Pons (tissue), 1 donor: ENCODE results near the gene RAX.
A peak's percentile ranks its signal among the peaks of the same experiment; 100 is the strongest.
"Not testable (repeated sequence)": the region's sequence is repeated elsewhere in the genome, so short reads cannot be mapped to it uniquely, and the experiment has no call there.

ENCODE experiments used
- DNase-seq: peaks from one replicate; pipeline ENCODE4 v3.0.0-alpha.2; 2016; ENCODE audit warnings: low spot score

The RAX gene

DNA sequence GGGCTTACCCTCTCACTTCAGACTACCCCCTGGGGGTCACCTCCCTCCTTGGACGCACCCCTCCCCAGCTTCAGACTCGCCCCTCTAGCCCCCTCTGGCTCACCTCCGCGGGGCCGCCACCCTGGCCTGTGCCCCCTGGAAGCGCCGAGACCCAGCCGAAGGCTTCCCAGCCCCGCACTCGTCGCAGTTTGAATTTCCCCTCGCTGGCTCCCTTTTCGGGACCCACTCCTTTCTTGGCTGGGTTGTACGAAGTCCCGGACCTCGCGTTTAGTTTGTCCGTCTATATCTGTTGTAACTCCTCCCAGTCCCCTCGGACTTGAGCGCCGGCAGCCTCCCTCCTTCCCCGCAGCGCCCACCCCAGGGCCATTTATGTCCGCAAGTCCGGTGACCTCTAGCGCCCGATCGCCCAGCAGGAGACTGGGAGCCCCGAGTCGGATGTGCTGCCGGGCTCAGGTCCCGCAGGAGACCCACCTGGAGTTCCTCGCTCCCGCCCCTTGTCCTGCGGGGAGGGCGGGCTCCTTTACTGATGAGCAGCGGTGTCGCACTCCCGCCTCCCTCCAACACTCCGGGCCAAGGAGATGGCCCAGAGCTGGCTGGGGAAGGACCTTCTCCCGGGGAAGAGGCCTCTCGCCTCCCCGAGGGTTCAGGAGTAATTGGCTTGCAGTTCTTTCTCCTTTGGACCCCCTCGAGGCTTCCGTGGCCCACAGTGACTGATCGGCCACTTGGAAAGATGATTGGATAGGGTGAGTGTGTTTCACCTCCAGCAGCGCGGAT lies 692 bp upstream of the RAX start:
- DNase-seq = no peak

DNA sequence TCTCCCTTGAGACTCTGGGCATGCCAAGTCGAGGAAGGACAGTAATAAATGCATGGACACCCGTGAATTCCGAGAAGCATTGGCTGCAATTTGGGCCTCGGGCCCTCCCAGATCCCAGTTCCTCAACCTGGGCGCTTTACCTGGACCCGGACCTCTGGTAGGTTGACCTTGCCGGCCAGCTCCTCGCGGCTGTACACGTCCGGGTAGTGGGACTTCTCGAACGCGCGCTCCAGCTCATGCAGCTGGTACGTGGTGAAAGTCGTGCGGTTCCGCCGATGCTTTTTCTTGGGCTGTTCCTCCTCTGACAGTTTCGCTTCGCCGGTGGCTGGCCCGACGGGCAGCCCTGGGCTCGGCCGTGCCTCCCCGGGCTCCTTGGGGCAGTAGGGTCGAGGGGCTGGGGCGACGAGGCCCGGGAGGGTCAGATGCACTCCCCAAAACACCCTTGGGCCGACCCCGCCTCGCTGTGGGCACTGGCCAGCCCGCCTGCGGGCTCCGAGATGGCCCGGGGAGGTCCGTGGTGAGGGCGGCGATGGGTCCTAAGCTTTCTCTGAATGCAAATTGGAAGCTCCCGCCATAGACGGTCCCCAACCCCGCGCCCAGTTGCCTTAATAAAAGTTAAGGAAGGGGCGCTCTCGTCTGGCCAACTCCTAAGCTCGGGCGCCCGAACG lies 899 bp downstream of the RAX start:
- DNase-seq = no peak

DNA sequence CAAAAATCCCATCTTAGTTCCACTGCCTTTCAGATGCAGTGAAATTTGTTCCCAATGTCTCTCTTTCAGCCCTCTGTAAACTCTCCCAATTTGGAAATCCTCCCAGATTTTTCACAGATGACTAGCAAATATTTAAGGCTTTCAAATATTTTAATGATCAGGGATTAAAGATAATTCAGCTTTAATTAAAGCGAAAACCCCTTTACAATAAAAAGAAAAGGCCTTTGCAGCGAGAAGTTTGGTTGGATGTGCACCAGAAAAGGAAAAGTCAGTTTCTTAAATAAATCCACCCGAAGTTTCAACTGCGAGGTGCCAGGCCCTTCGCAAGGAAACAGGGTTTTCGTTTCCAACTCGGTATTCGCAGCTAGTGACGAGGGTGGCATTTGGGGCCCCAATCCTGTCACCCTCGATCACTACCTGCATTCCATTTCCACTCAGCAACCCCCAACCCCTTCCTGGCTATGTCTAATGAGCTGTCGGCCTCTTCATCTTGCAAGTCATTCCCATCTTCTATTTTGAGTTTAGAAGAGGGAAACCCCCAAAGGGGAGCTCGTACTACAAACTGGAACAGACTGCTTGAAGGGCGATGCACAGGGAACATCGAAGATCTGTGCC lies 1.5 kb downstream of the RAX start:
- DNase-seq = no peak

DNA sequence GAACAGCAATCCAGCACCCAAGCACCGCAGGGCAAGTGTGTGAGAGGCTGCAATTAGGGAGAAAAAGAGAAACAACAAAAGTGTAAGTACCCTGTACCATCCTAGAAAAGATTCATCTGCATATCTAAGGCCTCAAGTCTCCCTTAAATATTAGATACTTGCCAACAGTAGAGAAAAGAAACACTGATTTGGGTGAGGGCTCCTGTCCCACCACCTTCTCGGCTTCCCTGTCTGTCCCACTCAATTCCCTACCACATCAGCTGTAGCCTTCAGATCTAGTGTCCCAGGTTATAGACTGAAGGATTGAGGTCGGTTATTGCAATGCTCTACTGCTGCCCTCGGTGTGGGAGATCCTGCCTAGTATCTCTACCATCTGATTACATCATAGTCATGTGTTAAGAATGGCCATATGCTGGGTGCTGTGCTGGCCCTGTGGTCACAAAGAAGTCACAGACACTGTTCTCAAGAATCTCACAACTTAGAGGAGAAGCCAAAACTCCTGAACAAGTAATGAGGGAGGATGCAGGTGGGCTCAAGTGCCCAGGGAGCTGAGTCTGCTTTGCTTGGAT lies 2.5 kb downstream of the RAX start:
- DNase-seq = no peak

DNA sequence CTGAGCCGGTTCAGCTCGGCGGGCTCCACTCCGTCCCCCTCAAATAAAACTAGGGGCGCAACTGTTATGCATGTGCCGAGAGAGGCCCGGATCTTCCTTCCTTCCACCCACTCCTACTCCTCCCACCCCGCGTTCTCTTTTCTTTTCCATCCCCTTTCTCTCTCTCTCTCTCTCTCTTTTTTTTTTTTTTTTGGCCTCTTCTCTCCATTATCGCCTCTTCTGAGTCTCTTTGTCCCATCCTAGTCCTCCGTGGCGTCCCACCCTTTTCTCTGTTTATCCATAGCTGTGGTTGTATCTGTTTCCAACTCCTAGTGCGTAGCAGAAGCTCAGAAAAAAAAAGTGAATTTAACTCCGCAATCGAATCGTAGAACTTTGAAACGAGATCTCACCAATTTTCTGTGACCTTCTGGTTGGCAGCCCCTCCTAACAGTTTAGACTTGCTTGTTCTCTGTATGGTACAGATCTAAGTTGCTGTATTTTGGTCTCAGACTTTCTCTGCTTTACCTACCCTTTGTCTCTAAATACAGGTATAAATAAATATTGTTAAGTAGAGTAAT lies 3.6 kb downstream of the RAX start:
- no peak for DNase-seq

DNA sequence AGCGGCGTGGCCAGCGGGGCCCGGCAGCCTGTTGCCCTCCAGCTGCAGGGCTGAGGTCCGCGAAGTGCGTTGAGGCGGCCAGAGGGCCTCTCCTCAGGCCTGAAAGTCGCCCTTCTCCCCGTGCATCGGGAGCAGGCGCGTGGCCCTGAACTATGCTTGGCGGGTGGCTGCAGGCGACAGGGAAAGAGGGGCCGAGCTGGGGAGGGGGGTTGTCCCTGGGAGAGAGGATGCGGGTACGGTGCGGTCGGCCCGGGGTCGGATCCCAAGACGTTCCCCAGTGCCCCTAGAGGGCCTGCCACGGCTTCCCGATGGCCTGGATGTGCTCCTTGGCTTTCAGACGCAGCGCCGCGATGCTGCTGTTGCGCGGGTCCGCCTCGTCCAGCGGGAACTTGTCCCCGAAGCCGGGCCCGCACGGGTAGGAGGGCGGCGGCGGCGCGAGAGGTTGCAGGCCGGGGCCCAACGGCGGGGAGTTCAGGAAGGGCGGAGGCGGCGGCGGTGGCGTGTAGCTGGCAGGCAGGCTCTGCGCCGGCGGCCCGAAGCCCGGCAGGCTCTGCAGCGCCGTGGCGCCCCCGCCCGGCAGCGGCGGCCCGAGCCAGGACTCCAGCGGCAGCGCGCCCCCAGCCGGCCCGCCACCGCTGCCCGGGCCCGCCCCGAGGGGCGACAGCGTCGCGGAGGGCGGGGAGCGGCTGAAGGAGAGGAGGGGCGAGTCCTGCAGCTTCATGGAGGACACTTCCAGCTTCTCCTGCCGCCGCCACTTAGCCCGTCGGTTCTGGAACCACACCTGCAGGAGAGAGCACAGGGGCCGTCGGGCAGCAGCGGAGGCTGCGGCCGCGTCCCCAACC lies 4.3 kb downstream of the RAX start:
- no peak for DNase-seq

DNA sequence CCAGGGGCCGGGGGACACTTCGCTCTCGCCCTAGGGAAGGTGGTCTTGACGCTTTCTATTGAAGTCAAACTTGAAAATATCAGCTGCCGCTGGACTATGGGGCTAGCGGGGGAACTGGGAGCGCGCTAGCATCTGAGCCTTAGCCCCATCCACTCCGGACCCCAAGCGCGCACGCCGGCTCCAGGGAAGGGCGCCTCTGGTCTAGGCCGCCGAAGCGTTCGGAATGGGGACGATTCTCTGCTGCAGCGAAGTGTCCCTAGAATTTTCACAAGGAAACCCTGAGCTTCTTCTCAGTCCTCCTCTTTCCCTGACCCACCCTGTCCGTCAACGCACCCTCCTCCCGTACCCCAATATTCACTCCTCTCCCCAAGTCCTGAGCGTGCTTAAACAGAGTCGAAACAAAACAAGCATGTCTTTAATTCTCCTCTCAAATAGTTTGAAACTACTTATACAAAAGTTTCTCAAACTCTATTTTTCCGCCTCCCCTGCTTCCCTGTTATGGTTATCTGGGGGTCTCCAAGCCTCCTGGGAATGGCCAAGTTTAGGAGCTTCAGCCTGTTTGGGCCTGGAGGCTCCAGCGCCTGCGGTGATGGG lies 5.0 kb downstream of the RAX start:
- DNase-seq = no peak

DNA sequence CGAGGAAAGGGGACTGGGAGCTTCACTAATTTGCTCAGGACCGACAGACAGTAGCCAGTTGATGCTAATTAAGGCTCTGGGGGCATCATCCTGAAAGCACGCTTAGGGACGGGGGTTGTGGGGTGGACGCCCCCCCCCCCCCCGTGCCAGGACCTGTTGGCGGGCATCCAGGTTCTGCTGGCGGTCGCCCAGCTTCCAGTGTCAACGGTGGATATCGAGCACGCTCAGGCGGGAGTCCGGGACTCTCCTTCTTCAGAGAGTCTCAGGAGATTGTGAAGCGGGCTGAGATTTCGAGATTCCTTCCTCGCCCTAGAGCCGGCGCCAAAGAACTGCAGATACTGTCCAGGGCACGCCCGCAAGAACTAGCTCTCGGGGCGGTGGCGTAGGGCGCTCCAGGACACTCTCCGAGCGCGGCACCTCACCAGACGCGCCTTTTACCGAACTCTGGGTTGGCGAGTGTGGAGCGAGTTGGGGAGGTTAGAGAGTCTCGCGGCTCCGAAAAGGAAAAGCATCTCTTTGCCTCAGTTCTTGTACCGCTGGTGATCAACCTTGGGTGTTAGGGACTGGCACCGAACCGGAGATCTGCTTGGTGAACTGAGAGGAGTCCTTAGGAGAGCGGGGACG lies 5.6 kb downstream of the RAX start:
- no peak for DNase-seq

DNA sequence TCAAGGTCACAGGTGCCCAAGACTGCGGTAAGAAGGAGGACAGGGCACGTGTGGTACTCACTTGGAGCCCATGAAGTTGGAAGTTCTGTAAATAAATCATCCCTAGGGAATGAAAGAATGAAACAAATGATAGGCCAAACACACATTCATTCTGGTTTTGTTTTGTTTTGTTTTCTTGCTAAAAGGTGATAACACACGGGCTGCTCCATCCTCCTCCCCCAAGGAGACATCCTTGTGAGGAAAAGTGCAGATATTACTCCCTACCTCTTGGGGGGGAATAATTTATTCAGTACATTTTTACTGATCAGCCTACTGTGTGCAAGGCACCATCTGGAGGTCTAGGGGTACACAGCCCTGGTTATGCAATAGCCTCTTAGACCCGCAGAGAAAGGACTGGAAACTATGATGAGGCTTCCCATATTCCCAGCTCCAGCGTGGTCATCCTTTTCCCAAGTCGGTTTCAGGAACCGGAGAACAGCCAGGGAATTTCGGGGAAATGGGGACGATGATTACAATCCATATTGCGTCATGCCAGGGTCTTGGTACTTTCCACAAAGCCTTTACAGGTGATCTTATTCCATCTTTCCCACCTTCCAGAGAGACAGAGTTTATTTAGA lies 6.3 kb downstream of the RAX start:
- DNase-seq = no peak

DNA sequence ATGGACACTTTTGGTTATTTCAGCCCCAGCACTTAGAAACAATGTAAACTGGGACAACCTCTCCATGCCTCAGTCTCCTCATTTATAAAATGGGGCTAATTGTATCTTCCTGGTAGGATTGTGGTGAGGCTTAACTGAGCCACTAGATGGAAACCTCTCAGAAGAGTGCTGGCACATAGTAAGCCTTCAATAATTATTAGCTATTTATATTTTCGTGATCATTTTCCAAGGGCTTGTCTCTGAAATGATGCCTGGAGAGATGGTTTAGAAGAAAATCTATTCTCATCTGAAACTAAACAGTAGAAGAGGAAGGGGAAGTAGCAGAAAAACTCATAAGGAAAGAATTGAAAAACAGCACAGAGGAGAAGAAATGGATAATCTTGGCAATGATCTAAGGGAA lies 6.8 kb downstream of the RAX start:
- DNase-seq = no peak

DNA sequence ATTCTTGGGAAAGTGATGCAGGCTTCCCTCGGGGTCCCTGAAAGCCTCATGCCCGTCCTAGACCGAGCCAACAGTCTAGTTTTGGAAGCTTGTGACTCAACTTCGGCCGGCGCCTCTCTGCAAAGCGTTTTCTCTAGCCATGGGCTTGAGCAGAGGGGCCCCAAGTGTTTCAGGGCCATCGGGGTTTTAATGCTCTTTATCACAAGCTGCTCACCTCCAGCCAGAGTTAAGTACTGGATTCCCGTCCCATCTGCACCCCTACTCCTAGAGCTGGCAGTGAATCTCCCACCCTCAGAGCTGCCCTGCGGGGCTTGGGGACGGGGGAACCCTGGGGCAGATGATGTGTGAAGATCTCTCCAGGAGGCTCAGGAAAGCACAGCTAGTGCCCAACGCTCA lies 7.3 kb downstream of the RAX start:
- DNase-seq = no peak

DNA sequence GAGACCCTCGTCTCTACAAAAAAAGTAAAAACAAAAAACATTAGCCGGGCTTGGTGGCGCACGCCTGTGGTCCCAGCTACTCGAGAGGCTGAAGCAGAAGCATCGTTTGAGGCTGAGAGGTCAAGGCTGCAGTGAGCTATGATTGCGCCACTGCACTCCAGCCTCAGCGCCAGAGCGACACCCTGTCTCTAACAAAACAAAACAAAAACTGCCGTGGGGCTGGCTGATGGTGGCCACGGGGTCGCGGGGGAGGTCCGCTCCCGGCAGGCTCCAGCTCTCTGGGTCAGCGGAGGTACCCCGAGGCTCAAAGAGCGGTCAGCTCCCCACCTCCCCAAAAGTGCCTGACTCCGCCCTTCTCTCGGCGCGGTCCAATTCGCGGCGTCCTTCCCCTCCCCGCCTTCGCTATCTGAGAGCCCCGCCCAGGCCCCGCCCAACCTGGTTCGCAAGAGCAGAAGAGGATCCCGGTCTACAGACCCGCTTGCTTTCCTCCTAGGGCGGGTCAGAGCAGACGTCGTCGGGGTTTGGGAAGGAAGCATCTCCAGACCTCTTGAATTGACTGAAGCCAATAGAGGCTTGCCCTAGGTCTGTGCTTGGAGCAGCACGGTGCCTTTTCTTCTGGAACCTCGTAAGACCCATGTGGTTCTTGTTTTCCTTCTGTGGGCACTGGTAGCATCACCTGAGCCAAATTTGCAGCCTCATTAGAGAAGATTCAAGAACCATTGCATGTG lies 7.8 kb downstream of the RAX start:
- no peak for DNase-seq

DNA sequence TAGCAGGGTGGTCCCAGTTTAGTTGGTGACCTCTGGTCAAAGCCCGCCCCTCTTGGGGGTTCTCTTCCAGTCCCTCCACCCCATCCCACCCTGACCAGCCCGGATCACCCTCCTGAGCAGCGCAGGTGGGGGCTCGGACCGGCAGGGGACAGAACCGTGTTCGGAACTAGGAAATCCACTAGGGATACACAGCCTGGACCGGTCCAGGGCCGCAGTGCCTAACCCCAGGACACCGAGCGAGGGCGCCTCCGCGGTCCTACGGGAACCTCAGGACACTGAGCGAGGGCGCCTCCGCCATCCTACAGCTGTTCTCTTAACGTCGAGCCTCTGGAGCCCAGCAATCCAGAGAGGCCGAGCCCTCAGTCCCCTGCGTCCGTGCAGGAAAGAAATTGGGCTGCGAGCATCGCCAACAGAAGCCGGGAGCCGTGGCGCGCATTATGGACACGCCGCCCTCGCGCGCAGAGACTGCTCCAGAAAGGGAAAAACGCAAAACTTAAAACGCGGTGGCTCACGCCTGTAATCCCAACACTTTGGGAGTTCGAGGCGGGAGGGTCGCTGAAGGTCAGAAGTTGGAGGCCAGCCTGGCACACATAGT lies 8.5 kb downstream of the RAX start:
- DNase-seq = no peak

DNA sequence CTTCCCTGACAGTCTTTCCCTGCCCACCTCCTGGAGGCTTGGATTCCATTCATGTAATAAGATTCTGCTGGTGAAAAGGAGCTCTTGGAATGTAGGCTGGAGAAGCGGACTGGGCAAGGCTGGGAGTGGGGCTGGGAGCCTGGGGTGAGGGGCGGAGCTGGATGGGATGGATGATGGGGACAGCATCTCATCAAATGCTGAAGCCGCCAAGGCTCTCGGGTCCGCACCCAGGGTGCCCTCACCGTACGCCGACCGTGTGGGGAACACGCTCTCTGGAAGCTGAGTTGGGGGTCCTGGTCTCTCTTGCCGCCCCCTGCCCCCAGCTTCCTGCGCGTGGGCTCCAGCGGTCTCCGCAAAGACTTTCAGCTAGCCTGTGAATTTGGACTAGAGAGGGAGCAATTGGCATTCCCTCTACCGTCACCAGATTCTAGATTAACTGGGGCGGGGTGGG lies 9.1 kb downstream of the RAX start:
- no peak for DNase-seq

DNA sequence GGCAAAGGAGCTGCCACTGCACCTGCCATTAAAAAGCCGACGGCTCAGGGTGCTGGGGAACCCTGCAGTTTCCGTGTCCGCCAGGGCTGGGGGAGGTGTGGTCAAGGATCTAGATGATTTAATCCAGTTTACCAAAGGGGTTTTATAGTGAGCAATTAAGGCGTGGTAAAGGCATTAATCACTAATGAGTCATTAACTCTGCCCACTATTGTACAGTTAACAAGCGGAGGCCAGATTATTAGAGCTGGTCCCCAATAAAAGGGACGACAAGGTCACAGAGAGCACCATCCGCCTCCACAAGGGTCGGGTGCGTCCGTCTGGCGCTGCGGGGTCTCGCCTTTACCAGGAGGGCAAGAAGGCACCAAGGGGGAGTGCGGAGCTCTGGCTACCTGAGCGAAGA lies 9.6 kb downstream of the RAX start:
- DNase-seq = no peak

DNA sequence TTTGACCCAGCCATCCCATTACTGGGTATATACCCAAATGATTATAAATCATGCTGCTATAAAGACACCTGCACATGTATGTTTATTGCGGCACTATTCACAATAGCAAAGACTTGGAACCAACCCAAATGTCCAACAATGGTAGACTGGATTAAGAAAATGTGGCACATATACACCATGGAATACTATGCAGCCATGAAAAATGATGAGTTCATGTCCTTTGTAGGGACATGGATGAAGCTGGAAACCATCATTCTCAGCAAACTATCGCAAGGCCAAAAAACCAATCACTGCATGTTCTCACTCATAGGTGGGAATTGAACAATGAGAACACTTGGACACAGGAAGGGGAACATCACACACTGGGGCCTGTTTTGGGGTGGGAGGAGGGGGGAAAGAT lies 11.0 kb downstream of the RAX start:
- DNase-seq = not testable (repeated sequence)

DNA sequence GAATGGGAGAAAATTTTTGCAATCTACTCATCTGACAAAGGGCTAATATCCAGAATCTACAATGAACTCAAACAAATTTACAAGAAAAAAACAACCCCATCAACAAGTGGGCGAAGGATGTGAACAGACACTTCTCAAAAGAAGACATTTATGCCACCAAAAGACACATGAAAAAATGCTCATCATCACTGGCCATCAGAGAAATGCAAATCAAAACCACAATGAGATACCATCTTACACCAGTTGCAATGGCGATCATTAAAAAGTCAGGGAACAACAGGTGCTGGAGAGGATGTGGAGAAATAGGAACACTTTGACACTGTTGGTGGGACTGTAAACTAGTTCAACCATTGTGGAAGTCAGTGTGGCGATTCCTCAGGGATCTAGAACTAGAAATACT lies 11.4 kb downstream of the RAX start:
- not testable (repeated sequence) for DNase-seq

DNA sequence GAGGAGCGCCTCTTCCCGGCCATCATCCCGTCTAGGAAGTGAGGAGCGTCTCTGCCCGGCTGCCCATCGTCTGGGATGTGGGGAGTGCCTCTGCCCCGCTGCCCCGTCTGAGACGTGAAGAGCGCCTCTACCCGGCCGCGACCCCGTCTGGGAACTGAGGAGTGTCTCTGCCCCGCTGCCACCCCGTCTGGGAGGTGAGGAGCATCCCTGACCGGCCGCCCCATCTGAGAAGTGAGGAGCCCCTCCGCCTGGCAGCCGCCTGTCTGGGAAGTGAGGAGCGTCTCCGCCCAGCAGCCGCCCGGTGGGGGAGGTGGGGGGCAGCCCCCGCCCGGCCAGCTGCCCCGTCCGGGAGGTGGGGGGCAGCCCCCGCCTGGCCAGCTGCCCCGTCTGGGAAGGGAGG lies 17.8 kb downstream of the RAX start:
- DNase-seq = not testable (repeated sequence)

DNA sequence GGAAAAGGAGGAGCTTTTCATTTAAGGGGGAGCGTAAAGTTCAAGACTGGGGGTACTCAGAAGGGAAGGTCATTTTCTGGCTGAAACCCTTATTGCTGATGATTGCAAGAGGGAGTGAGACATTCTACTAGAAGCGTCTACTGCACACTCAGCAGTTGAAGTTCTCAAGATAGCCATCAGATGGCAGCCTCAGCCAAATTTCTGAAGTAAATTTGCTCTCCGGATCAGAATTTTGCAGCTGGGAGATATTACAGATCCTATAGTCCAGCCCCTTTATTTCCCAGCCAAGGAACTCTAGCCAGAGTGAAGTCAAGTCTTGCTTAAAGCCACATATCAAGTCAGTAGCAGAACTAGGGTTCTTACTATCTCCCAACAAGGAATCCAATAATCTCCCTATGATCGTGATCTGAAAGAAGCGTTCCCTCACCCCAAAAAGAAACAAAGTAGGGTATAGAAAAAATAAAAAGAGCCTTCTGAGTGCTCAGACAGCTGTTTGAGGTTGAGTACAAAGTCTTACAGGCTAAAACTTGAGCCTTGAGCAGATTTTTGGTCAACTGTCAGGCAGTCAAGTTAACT lies 24.0 kb downstream of the RAX start:
- DNase-seq = peak; percentile 73
